HAP-1 (cell line): ENCODE measurements around the gene B4GALT6.

Experiments
- DNase-seq, 2 experiments: peaks; one replicate each; pipeline ENCODE4 v3.0.0-alpha.2; 2016 to 2020; ENCODE audit warnings: low spot score in 2 of 2
- H3K27me3 ChIP-seq: fragments of 250-450 bp; sonication (Bioruptor Pico); 2 replicates; pipeline ENCODE4 v1.5.1; 2020; ENCODE audit warnings: low read depth, mild to moderate bottlenecking, moderate library complexity
- H3K36me3 ChIP-seq: fragments of 250-450 bp; sonication (Bioruptor Pico); replicated peaks from 2 replicates; pipeline ENCODE4 v1.5.1; 2020; ENCODE audit warnings: mild to moderate bottlenecking
- H3K4me1 ChIP-seq: fragments of 250-450 bp; sonication (Bioruptor Pico); 2 replicates; pipeline ENCODE4 v1.5.1; 2020; ENCODE audit warnings: mild to moderate bottlenecking
- H3K4me3 ChIP-seq: fragments of 250-450 bp; sonication (Bioruptor Pico); 2 replicates; pipeline ENCODE4 v1.5.1; 2020; ENCODE audit warnings: mild to moderate bottlenecking, moderate library complexity
- H3K9me3 ChIP-seq: fragments of 250-450 bp; sonication (Bioruptor Pico); 2 replicates; pipeline ENCODE4 v1.5.1; 2020; ENCODE audit warnings: mild to moderate bottlenecking, moderate library complexity
- in situ Hi-C: fragments of 300-500 bp; cut with MboI; formaldehyde crosslinking; loops from 3 replicates; pipeline ENCODE4 v1.14.3; 2020; ENCODE audit warnings: low sequenced_read_pairs, inconsistent platforms, mixed read lengths

Gene B4GALT6

GRCh38 chr18:31579375-31579774 lies 105.0 kb downstream of the B4GALT6 start:
- in situ Hi-C loops: no loop called here
- DNase-seq: no peak
- H3K4me1 ChIP-seq: no peaks in the 10 kb centered on the region; the same call in 1 of the 2 replicates
- H3K9me3 ChIP-seq: no peaks in the 10 kb centered on the region
- no peak overlapping the region for H3K4me3 ChIP-seq
- no peaks in the 10 kb centered on the region for H3K36me3 ChIP-seq
- H3K27me3 ChIP-seq: no peaks in the 10 kb centered on the region

- no peaks in the 10 kb centered on the region; the same call in 1 of the 2 replicates for H3K4me1 ChIP-seq
- in situ Hi-C loops: no loop called here
- no peaks in the 10 kb centered on the region for H3K27me3 ChIP-seq
- no peaks in the 10 kb centered on the region for H3K9me3 ChIP-seq
- DNase-seq: no peak
- no peak overlapping the region for H3K4me3 ChIP-seq
- no peaks in the 10 kb centered on the region for H3K36me3 ChIP-seq
Observed at GRCh38 chr18:31578126-31578525, 106.3 kb downstream of the B4GALT6 start.

GRCh38 chr18:31577195-31577594 lies 107.2 kb downstream of the B4GALT6 start:
- no peak for DNase-seq
- no peaks in the 10 kb centered on the region for H3K27me3 ChIP-seq
- H3K4me3 ChIP-seq: no peak overlapping the region
- H3K36me3 ChIP-seq: no peaks in the 10 kb centered on the region
- no peaks in the 10 kb centered on the region for H3K9me3 ChIP-seq
- in situ Hi-C loops: no loop called here
- no peaks in the 10 kb centered on the region; the same call in 1 of the 2 replicates for H3K4me1 ChIP-seq

GRCh38 chr18:31576670-31577069 lies 107.7 kb downstream of the B4GALT6 start:
- in situ Hi-C loops: no loop called here
- Histone ChIP-seq H3K4me3 (no peak overlapping the region), H3K9me3 (no peaks in the 10 kb centered on the region), H3K36me3 (no peaks in the 10 kb centered on the region), H3K27me3 (no peaks in the 10 kb centered on the region), H3K4me1 (no peaks in the 10 kb centered on the region; the same call in 1 of the 2 replicates)
- DNase-seq: no peak

- in situ Hi-C loops: no loop called here
- Histone ChIP-seq H3K4me3 (no peak overlapping the region), H3K36me3 (no peaks in the 10 kb centered on the region), H3K9me3 (no peaks in the 10 kb centered on the region), H3K4me1 (no peaks in the 10 kb centered on the region; the same call in 1 of the 2 replicates), H3K27me3 (no peaks in the 10 kb centered on the region)
- no peak for DNase-seq
Observed at GRCh38 chr18:31575515-31576257, 108.7 kb downstream of the B4GALT6 start.

GRCh38 chr18:31574359-31574758 lies 110.0 kb downstream of the B4GALT6 start:
- Histone ChIP-seq H3K4me3 (no peak overlapping the region), H3K9me3 (no peaks in the 10 kb centered on the region), H3K27me3 (no peaks in the 10 kb centered on the region), H3K4me1 (no peaks in the 10 kb centered on the region), H3K36me3 (no peaks in the 10 kb centered on the region)
- in situ Hi-C loops: loop anchor here (25.0 kb wide), 1 partner anchor 587 kb away; no protein-coding TSS in a partner anchor
- DNase-seq: no peak
